SK-N-MC (cell line): ENCODE data around the gene LYAR.

Experiments used
- EZH2 ChIP-seq: fragments of 200-600 bp; sonication (generic); IDR thresholded peaks from one replicate; pipeline ENCODE4 v1.6.1; 2017; ENCODE audit warnings: antibody characterized with exemption
- POLR2AphosphoS5 ChIP-seq: IDR thresholded peaks from 2 replicates; pipeline ENCODE4 v1.6.1; 2012; ENCODE audit warnings: mild to moderate bottlenecking, low read depth, low read length, borderline replicate concordance

DNA sequence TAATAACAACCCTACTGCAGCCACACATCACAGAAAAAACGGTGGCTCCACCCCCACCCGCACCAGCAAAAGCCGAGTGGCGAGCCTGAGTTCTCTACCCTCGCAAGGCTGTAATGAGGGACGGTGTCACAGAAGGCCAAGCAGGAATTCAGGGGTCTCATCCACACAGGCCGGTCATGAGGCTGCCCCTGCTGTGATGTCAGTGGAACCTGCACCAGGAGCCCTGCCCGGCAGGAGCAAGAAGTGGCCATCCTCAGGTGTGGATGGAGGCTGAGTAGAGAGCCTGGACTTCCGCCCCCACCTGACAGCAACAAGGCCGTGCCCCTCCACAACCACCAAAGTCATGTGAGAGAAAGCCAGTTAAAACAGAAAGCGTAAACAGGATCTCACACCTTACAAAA is 20.6 kb downstream of the LYAR start:
- no peak for TF ChIP-seq POLR2AphosphoS5
- TF ChIP-seq EZH2, result no peak
